Peyer's patch (tissue), 4 donors: ENCODE measurements around the gene GRIP1. TPM values are rescaled to one million over a fixed set of nuclear protein-coding genes. Genes with fewer than 3 reads are reported as not detected.

Source experiments
- DNase-seq, 3 donors: peaks; one replicate each; pipeline ENCODE4 v3.0.0-alpha.2; 2017 to 2019
- H3K27ac ChIP-seq, 4 donors: fragments of 200-600 bp; sonication (generic); one replicate each; pipeline ENCODE4 v1.5.1; 2016 to 2019
- H3K27me3 ChIP-seq, 2 donors: fragments of 200-600 bp; sonication (generic); one replicate each; pipeline ENCODE4 v1.5.1; 2019
- H3K36me3 ChIP-seq, 3 donors: fragments of 200-600 bp; sonication (generic); one replicate each; pipeline ENCODE4 v1.5.1; 2016 to 2019
- H3K4me1 ChIP-seq, 4 donors: fragments of 200-600 bp; sonication (generic); one replicate each; pipeline ENCODE4 v1.5.1; 2016 to 2019
- H3K4me3 ChIP-seq, 4 donors: fragments of 200-600 bp; sonication (generic); 1 replicate in 3 of 4; 2 replicates in 1 of 4; pipeline ENCODE4 v1.5.1; 2016 to 2019; ENCODE audit warnings: mild to moderate bottlenecking in 1 of 4
- H3K9me3 ChIP-seq, 4 donors: fragments of 200-600 bp; sonication (generic); one replicate each; pipeline ENCODE4 v1.5.1; 2016 to 2019; ENCODE audit warnings: mild to moderate bottlenecking in 1 of 4
- CTCF ChIP-seq, 6 experiments: fragments of 450-650 bp in 4 of 6; fragments of 200-600 bp in 2 of 6; sonication (generic) in 1 of 6; IDR thresholded peaks; one replicate each; pipeline ENCODE4 v1.5.1; 2017 to 2019; ENCODE audit warnings: antibody characterized with exemption in 6 of 6, mild to moderate bottlenecking in 3 of 6, moderate library complexity in 1 of 6
- POLR2A ChIP-seq, 2 donors: fragments of 450-650 bp; IDR thresholded peaks; one replicate each; pipeline ENCODE4 v1.5.1; 2017; ENCODE audit warnings: antibody characterized with exemption in 2 of 2, mild to moderate bottlenecking in 2 of 2, moderate library complexity in 2 of 2
- total RNA-seq, 4 donors: library from RNA; depleted of rRNA; stranded (reverse); fragments of >200 nt; gene quantifications; one replicate each; pipeline ENCODE4 v1.1.0, GENCODE V29; 2016

Gene GRIP1
- total RNA-seq, 4 donors from 2014 or later = 0.66 to 5.2 (median 1.4) TPM

GRCh38 chr12:66392266-66392915 is 286.5 kb downstream of the GRIP1 start:
- no peak overlapping the region for H3K4me3 ChIP-seq
- no peaks in the 10 kb centered on the region for H3K4me1 ChIP-seq
- TF ChIP-seq POLR2A (IDR thresholded peaks at IDR 0.05) (no peak), CTCF (IDR thresholded peaks at IDR 0.05) (no peak)
- H3K27ac ChIP-seq = no peak overlapping the region
- H3K36me3 ChIP-seq = no peaks in the 10 kb centered on the region
- no peaks in the 10 kb centered on the region for H3K9me3 ChIP-seq
- H3K27me3 ChIP-seq = no peaks in the 10 kb centered on the region
- DNase-seq = no peak

GRCh38 chr12:66388517-66388916 is 290.4 kb downstream of the GRIP1 start:
- H3K36me3 ChIP-seq = no peaks in the 10 kb centered on the region
- no peak for DNase-seq
- no peak for TF ChIP-seq POLR2A (IDR thresholded peaks at IDR 0.05)
- no peak for TF ChIP-seq CTCF (IDR thresholded peaks at IDR 0.05)
- H3K9me3 ChIP-seq = no peaks in the 10 kb centered on the region
- no peak overlapping the region for H3K4me3 ChIP-seq
- H3K4me1 ChIP-seq = no peaks in the 10 kb centered on the region
- H3K27me3 ChIP-seq = no peaks in the 10 kb centered on the region
- no peak overlapping the region for H3K27ac ChIP-seq

- H3K27ac ChIP-seq = no peak overlapping the region
- no peaks in the 10 kb centered on the region for H3K36me3 ChIP-seq
- H3K4me1 ChIP-seq = no peaks in the 10 kb centered on the region
- no peaks in the 10 kb centered on the region for H3K27me3 ChIP-seq
- no peak for DNase-seq
- no peaks in the 10 kb centered on the region for H3K9me3 ChIP-seq
- TF ChIP-seq CTCF (IDR thresholded peaks at IDR 0.05) (no peak), POLR2A (IDR thresholded peaks at IDR 0.05) (no peak)
- H3K4me3 ChIP-seq = no peak overlapping the region
Observed at GRCh38 chr12:66387117-66387516, 291.8 kb downstream of the GRIP1 start.

- no peak for DNase-seq
- Histone ChIP-seq H3K27ac (no peak overlapping the region), H3K27me3 (no peaks in the 10 kb centered on the region), H3K4me3 (no peak overlapping the region), H3K4me1 (no peaks in the 10 kb centered on the region), H3K36me3 (no peaks in the 10 kb centered on the region), H3K9me3 (no peaks in the 10 kb centered on the region)
- TF ChIP-seq CTCF (IDR thresholded peaks at IDR 0.05) (no peak), POLR2A (IDR thresholded peaks at IDR 0.05) (no peak)
Observed at GRCh38 chr12:66380769-66381535, 297.9 kb downstream of the GRIP1 start.

GRCh38 chr12:66379616-66380015 is 299.3 kb downstream of the GRIP1 start:
- Histone ChIP-seq H3K27me3 (no peaks in the 10 kb centered on the region), H3K9me3 (no peaks in the 10 kb centered on the region), H3K4me3 (no peak overlapping the region), H3K27ac (no peak overlapping the region), H3K4me1 (no peaks in the 10 kb centered on the region), H3K36me3 (no peaks in the 10 kb centered on the region)
- DNase-seq = no peak
- TF ChIP-seq CTCF (IDR thresholded peaks at IDR 0.05) = no peak
- no peak for TF ChIP-seq POLR2A (IDR thresholded peaks at IDR 0.05)
